Measurements from ENCODE around the gene EPHB3.

DNA sequence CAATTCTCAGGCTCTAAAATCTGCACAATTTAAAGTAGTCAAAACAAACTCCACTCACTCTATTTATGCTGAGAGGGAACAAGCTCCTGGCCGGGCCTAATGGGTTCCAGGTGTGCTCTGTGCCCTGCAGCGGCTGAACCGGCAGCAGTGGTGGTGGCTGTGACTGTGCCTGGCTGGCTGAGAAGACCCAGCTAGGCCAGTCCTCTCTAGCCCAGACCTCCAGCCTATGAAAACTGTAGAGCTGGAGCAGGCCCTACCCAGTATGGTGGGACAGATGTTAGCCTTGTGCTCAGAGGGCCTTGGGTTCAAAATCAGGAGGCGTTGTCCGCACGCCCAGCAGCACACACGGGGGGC lies 37.0 kb downstream of the EPHB3 start:
- TF ChIP-seq, protein P1, sequence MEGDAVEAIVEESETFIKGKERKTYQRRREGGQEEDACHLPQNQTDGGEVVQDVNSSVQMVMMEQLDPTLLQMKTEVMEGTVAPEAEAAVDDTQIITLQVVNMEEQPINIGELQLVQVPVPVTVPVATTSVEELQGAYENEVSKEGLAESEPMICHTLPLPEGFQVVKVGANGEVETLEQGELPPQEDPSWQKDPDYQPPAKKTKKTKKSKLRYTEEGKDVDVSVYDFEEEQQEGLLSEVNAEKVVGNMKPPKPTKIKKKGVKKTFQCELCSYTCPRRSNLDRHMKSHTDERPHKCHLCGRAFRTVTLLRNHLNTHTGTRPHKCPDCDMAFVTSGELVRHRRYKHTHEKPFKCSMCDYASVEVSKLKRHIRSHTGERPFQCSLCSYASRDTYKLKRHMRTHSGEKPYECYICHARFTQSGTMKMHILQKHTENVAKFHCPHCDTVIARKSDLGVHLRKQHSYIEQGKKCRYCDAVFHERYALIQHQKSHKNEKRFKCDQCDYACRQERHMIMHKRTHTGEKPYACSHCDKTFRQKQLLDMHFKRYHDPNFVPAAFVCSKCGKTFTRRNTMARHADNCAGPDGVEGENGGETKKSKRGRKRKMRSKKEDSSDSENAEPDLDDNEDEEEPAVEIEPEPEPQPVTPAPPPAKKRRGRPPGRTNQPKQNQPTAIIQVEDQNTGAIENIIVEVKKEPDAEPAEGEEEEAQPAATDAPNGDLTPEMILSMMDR (IDR thresholded peaks at IDR 0.05), result no peak
- TF ChIP-seq POLR2A (IDR thresholded peaks at IDR 0.05), result no peak
